Right lobe of liver (tissue), 6 donors: Measurements from ENCODE around the gene SEMA6B. TPM values are rescaled to one million over a fixed set of nuclear protein-coding genes. Genes with fewer than 3 reads are reported as not detected.

Experiments
- ATAC-seq, 4 donors: fragments of 200-7000 bp; cut with Tn5 transposase; one replicate each; pipeline ENCODE4 v1.9.1; 2020; ENCODE audit warnings: mild to moderate bottlenecking in 4 of 4, moderate library complexity in 4 of 4
- DNase-seq, 3 donors: peaks; one replicate each; pipeline ENCODE4 v3.0.0-alpha.2; 2020
- H3K27ac ChIP-seq, 3 donors: fragments of 200-600 bp; one replicate each; pipeline ENCODE4 v1.8.0; 2022
- H3K27me3 ChIP-seq, 2 donors: fragments of 200-600 bp; one replicate each; pipeline ENCODE4 v1.8.0; 2022
- H3K36me3 ChIP-seq, 4 donors: fragments of 200-600 bp; sonication (generic) in 1 of 4; one replicate each; pipeline versions ENCODE4 v1.5.1 to v1.8.0; 2017 to 2022; ENCODE audit warnings: control low read depth in 1 of 4
- H3K4me1 ChIP-seq, 4 donors: fragments of 200-600 bp; sonication (generic) in 1 of 4; one replicate each; pipeline versions ENCODE4 v1.5.1 to v1.8.0; 2017 to 2022; ENCODE audit warnings: control low read depth in 1 of 4
- H3K4me3 ChIP-seq, 3 donors: fragments of 200-600 bp; one replicate each; pipeline ENCODE4 v1.8.0; 2022
- H3K9me3 ChIP-seq, 4 donors: fragments of 200-600 bp; sonication (generic) in 1 of 4; one replicate each; pipeline versions ENCODE4 v1.5.1 to v1.8.0; 2017 to 2022; ENCODE audit warnings: control low read depth in 1 of 4
- POLR2A ChIP-seq: fragments of 450-650 bp; IDR thresholded peaks from one replicate; pipeline ENCODE4 v1.6.1; 2017; ENCODE audit warnings: antibody characterized with exemption, mild to moderate bottlenecking
- WGBS: methylation state at CpG from one replicate; pipeline ENCODE4 v1.1.6; 2018; ENCODE audit warnings: low coverage, low lambda C conversion rate; ENCODE audit not compliant: insufficient coverage; ENCODE audit errors: missing lambda C conversion rate; 5-methylcytosine and 5-hydroxymethylcytosine counted together
- intact Hi-C, 2 donors: fragments of 100-400 bp; cut with DNase I; formaldehyde crosslinking; loops; one replicate each; pipeline versions ENCODE4 v1.11.2 to v1.14.1; 2022
- total RNA-seq, 6 experiments: library from RNA; depleted of rRNA in 2 of 6; stranded (reverse); fragments of >200 nt in 2 of 6; fragmentation: NEBNext Ultra II Directional in 3 of 6; extraction: Animal tissue kit (Norgen Biotek cat#: 25700) in 3 of 6; gene quantifications; one replicate each; pipeline versions ENCODE4 v1.1.0 to v1.2.4, GENCODE V29; 2016 to 2023
- TF ChIP-seq, protein P1 (sequence below), 4 donors: fragments of 200-600 bp in 3 of 4; fragments of 450-650 bp in 1 of 4; IDR thresholded peaks; one replicate each; pipeline versions ENCODE4 v1.5.1 to v1.8.0; 2016 to 2022; ENCODE audit warnings: antibody characterized with exemption in 4 of 4, mild to moderate bottlenecking in 2 of 4
- donor health status: DM: no; HTN: yes; CAD: no.
- donor health status: DM: no; HTN: no; CAD: no.
- donor health status: DM: no; HTN: no; CAD: no.
- donor health status: DM: no; HTN: yes; CAD: no.
- donor health status: DM: no; HTN: yes; CAD: no.

The SEMA6B gene
- total RNA-seq, 6 experiments from 2014 or later: 1.0 to 6.5 (median 2.3) TPM

- DNase-seq (no peak), ATAC-seq (no peak)
- peaks cover 0 to 39% (median 5%) of the 10 kb centered on the region in 4 donors for H3K4me1 ChIP-seq
- no peaks in the 10 kb centered on the region for H3K27me3 ChIP-seq
- TF ChIP-seq, protein P1, sequence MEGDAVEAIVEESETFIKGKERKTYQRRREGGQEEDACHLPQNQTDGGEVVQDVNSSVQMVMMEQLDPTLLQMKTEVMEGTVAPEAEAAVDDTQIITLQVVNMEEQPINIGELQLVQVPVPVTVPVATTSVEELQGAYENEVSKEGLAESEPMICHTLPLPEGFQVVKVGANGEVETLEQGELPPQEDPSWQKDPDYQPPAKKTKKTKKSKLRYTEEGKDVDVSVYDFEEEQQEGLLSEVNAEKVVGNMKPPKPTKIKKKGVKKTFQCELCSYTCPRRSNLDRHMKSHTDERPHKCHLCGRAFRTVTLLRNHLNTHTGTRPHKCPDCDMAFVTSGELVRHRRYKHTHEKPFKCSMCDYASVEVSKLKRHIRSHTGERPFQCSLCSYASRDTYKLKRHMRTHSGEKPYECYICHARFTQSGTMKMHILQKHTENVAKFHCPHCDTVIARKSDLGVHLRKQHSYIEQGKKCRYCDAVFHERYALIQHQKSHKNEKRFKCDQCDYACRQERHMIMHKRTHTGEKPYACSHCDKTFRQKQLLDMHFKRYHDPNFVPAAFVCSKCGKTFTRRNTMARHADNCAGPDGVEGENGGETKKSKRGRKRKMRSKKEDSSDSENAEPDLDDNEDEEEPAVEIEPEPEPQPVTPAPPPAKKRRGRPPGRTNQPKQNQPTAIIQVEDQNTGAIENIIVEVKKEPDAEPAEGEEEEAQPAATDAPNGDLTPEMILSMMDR (IDR thresholded peaks at IDR 0.05): no peak
- TF ChIP-seq POLR2A: no peak
- H3K9me3 ChIP-seq: no peaks in the 10 kb centered on the region
- peak overlapping the region; percentile 62 to 81 (median 79) for H3K27ac ChIP-seq
- peaks cover 0 to 3% (median 1%) of the 10 kb centered on the region in 4 donors for H3K36me3 ChIP-seq
- peak overlapping the region; percentile 67 to 81 (median 70) for H3K4me3 ChIP-seq
- intact Hi-C loops: no loop called here
- 13% methylated on average over 3 of the region's 3 CpGs for WGBS
Observed at GRCh38 chr19:4539169-4539692, 20.3 kb downstream of the SEMA6B start.

- peaks cover 0 to 46% (median 5%) of the 10 kb centered on the region in 4 donors for H3K4me1 ChIP-seq
Observed at GRCh38 chr19:4538601-4538954, 20.9 kb downstream of the SEMA6B start.

DNA sequence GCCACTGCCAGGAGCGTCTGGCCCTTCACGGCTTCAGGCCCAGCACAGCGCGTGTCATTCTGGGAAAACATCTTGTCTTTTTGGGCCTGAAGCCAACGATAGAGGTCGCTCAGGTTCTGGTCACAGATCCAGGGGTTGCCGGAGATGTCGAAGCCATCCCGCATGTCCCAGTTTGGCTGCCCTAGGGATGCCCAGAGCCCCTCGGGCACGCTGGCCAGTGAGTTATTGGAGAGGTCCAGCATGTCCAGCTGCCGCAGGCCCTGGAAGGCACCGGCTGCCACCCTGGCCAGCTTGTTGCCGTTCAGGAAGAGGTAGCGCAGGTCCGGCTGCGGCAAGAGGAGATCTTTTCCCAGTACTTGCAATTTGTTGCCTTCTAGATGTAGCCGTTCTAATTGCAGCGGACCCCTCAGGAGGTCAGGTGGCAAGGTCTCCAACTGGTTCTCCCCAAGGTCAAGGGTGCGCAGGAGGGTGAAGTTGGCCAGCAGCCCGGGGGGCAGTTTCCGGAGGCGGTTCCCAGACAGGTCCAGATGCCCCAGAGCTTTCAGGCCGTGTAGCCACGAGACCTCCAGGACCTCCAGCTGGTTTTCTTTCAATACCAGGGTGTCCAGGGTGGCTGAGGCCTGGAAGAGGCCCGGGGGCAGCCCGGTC, 21.4 kb downstream of the SEMA6B start:
- Histone ChIP-seq H3K27ac (peak overlapping the region; percentile 24 to 81 (median 79)), H3K27me3 (no peaks in the 10 kb centered on the region), H3K4me3 (peak overlapping the region; percentile 67 to 81 (median 70)), H3K36me3 (peaks cover 0 to 3% (median 1%) of the 10 kb centered on the region in 4 donors), H3K9me3 (no peaks in the 10 kb centered on the region), H3K4me1 (peaks cover 0 to 46% (median 5%) of the 10 kb centered on the region in 4 donors)
- ATAC-seq: peak in 1 of 4 donors; percentile 6
- peak in 1 of 3 donors; percentile 78 for DNase-seq
- intact Hi-C loops: no loop called here
- 32% methylated on average over 7 of the region's 27 CpGs for WGBS
- peak; percentile 19 for TF ChIP-seq POLR2A
- TF ChIP-seq, protein P1 (IDR thresholded peaks at IDR 0.05): no peak

More at GRCh38 chr19:4538601-4538954, 20.9 kb downstream of the SEMA6B start:
- WGBS: 27% methylated on average over 6 of the region's 13 CpGs
- DNase-seq (no peak), ATAC-seq (no peak)
- H3K4me3 ChIP-seq: peak overlapping the region; percentile 67 to 81 (median 70)
- no peaks in the 10 kb centered on the region for H3K9me3 ChIP-seq
- intact Hi-C loops: no loop called here
- H3K27me3 ChIP-seq: no peaks in the 10 kb centered on the region
- H3K36me3 ChIP-seq: peaks cover 0 to 3% (median 1%) of the 10 kb centered on the region in 4 donors
- TF ChIP-seq, protein P1 (IDR thresholded peaks at IDR 0.05): no peak
- no peak for TF ChIP-seq POLR2A
- H3K27ac ChIP-seq: peak overlapping the region in 2 of 3 donors; percentile 79 to 81

DNA sequence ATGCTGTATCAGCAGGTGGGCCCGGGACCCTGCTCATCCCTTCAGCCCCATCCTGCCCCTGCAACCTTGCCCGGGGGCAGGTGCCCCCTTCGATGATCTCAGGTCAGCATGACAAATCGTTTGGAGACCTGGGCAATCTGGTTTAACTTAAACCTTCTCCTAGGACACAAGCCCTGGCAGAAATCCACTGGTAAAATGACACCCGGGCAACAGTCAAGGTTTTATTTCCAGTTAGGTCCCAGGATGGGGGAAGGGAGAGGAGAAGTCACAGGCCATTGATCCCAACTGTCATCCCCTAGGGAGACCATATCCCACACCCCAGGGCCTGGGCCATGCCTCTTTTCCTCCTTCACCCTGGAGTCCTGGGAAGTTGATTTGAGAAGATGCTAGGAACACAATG, 22.7 kb downstream of the SEMA6B start:
- no peaks in the 10 kb centered on the region for H3K9me3 ChIP-seq
- intact Hi-C loops: no loop called here
- TF ChIP-seq POLR2A: no peak
- TF ChIP-seq, protein P1 (IDR thresholded peaks at IDR 0.05): no peak
- ATAC-seq (peak in 2 of 4 donors; percentile 2 to 10), DNase-seq (peak in 1 of 3 donors; percentile 80)
- H3K4me1 ChIP-seq: peaks cover 0 to 55% (median 5%) of the 10 kb centered on the region in 4 donors
- no peaks in the 10 kb centered on the region for H3K27me3 ChIP-seq
- peak overlapping the region; percentile 4 to 81 (median 79) for H3K27ac ChIP-seq
- peaks cover 0 to 3% (median 1%) of the 10 kb centered on the region in 4 donors for H3K36me3 ChIP-seq
- WGBS: 36% methylated on average over 3 of the region's 5 CpGs
- H3K4me3 ChIP-seq: peak overlapping the region; percentile 67 to 81 (median 70)
